GM21423 (cell line): ENCODE data around the gene FOXP1.
"Not testable (repeated sequence)": the region's sequence is repeated elsewhere in the genome, so short reads cannot be mapped to it uniquely, and the experiment has no call there.

Source experiments
- ATAC-seq: cut with Tn5 transposase; IDR thresholded peaks from one replicate; pipeline ENCODE4 v1.9.1; 2021; ENCODE audit warnings: mild to moderate bottlenecking, moderate library complexity; ENCODE audit not compliant: unreplicated experiment

FOXP1 gene

DNA sequence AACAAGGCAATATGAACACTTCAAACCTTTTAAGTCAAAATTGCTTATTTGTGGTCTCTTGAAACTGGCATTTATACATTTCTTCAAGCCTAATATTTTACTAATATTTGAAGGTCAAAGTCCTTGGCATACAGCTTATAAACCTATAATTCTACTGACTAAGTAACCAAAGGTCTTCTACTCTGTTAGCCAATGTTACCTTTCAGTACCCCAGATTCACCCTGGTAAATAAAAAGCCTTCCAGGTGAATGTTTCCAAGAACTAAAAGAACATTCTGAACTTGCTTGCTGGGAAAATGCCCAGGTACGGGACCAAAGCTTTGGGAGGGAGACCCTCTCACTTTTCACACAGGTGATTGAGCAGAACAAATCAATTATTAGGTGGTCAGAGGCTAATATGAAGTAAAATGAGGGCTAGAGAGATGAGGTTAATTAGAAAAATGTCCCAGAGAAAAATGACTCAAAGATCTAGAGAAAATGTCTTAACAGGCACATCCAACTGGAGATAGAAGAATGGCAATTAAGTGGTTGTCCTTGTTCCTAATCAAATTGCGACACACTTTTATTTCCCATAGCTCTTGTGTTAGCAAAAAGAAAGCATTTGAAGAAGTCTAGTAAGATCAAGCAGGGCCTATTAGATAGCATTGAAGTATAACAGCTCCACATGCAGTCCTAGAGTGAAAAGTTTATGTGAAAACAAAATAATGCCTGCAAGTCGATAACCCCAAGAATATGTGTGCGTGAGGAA, 232.0 kb downstream of the FOXP1 start:
- no peak for ATAC-seq

- no peak for ATAC-seq
Observed at GRCh38 chr3:71350998-71351397, 232.5 kb downstream of the FOXP1 start.

DNA sequence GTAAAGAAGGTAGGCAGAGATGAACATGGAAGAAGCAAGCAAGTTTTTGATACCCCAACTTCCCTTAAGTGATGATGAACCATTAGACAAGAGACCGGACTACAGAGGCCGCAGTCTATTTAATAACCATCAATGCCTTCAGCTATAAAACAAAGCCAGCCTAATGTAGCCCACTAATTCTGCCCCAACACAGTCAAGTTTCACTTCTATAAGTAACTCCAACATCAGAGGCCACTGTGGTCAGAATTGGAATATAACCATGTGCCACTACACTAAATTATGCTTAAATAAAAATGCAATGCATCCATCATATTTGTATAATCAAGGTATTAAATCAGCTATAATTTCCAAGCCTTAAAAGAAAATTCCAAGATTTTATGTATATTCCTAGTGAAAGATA, 234.7 kb downstream of the FOXP1 start:
- ATAC-seq, result no peak

DNA sequence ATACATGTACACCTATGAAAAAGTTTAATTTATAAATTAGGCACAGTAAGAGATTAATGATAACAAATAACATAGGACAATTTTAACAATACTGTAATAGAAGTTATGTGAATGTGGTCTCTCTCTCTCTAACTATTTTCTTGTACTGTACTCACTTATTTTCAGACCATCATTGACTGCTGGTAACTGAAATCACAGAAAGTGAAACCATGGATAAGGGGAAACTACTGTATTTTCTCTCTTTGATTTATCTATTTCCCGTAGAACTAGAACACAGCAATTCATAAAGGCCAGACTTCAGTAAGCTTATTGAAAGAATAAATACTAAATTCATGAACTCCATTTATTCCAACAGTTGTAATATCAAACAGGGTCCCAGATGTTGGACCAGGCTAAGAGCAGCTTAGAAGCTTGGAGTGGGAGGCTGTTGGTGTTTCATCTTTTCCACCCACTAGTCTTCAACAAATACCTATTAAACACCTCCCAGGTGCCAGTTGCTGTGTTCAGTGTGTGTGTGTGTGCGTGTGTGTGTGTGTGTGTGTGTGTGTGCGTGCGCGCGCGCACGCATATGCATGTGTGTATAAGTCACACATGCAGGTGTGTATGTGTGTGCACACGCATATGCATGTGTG, 235.4 kb downstream of the FOXP1 start:
- no peak for ATAC-seq

GRCh38 chr3:71346061-71346460, 237.5 kb downstream of the FOXP1 start:
- no peak for ATAC-seq

DNA sequence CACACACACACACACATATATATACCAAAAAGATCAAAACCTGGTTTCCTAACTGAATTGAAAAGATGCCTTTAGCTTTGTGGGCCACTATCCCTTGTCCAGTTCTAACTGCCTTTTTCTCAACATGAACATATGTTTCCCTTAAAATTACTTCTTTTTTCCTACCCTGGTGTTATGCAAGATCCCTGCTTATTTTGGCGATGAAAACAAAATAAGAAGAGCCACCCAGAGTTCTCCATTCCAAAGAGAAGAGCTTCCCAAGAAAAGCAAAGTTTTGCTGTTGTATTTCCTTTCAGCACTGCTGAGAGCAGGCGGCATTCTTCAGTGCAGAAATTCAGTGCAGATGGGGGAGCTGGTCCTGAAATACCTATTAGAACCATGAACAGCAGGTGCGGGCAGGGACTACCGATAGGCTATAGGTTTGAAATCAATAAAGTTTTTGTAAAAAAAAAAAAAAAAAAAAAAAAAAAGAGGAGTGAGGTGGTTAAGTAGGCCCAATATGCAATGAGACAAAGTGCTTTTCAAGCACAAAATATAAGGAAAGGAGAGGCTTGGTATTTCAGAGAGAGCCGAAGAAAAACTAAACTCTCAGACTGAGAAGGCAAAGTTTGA, 238.0 kb downstream of the FOXP1 start:
- no peak for ATAC-seq

DNA sequence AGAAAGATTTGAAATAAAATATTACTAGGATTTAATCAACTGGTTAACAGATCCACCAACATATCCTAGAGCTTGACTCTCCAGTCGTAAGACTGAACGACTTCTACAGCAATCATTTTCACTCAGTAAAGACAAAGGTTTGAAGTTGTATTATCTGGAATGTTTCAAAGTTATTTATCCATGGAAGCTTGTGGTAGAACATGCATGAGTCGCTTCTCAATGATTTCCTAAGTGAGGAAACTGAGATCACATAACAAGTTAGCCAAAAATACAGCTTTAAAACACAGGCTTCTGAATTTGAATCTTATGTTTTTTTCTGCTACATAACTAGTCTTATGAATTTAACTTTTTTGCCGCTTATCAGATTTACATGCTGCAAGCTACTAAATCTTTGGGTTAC, 241.8 kb downstream of the FOXP1 start:
- no peak for ATAC-seq

DNA sequence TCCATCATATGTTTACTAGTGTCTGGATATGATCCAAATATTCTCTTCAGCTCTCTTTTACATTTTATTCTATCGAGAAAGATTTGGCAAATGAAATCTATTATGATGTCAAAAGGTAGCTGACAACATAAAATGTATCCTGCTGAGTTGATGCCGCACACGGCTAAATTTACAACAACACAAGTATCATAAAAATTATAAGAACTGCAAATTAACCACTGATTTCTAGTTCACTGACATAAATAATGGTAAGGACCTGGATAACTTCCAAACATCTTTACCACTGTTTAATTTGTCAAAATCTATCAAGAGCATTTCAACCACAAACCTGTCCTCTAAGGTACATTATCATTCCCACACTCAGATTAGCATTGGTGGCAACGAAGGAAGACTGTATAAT, 244.5 kb downstream of the FOXP1 start:
- ATAC-seq, result no peak

DNA sequence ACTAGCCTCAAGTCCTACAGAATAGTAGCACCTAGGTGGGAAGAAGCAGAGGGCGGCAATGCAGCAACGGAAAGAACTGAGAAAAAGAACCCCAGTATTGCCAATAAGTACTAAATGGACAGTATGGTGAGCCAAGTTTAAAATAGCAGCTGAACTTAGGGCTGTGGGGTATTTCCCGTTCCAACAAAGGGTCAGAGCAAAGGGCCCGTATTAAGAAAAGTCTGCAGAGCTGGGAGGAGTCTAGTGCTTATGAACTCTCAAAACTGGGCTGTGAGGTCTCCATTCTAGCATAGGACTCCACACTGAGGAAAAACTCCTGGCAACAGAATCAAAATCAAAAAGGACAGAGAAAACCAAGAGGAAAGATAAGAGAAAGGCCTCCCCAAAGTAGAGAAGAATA, 250.7 kb downstream of the FOXP1 start:
- no peak for ATAC-seq

- no peak for ATAC-seq
Observed at GRCh38 chr3:71330909-71331308, 252.6 kb downstream of the FOXP1 start.

DNA sequence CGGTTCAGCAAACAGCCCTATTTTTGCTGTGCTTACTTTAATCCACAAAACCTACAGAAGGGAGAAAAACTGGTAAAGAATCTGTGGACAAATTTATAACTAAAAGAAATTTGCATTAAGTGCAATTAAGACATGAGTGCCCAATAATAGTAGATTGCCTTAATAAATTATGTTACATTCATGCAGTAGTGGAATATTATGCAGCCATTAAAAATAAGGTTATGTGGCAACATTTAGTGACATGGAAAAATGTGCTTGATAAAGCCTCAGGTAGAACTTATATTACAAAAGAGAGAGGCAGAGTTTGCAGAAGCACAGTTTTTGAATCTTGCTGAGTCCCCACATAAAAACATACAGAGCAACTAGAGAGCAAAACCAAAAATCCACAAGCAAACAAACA, 253.0 kb downstream of the FOXP1 start:
- no peak for ATAC-seq

DNA sequence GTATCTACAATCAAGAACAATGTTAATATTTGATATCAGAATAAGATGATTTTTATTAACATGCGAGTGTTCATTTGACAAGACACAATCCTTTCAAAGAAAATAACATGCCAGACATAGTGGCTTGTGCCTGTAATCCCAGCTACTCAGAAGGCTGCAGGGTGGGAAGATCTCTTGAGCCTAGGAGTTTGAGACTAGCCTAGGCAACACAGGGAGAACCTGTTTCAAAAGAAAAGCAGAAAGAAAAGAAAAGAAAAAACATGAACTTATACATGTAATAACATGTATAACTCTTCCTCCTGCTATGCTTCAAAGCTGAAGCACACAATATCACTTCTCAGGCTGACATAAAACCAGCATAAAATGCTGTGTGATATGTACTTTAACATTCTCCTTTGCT, 253.7 kb downstream of the FOXP1 start:
- no peak for ATAC-seq

DNA sequence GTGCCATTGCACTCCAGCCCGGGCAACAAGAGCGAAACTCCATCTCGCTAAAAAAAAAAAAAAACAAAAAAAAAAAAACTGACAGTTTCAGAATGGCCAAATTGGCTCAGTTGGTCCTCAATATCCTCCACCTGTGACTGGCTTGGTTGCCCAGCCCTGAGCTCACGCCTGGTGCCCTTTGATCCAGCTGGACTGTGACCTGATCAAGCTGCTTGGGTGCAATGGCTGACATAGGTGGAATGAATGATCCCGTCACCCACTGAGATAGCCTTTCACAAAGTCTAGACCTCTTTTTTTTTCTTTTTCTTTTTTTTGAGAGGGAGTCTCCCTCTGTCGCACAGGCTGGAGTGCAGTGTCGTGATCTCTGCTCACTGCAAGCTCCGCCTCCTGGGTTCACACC, 254.6 kb downstream of the FOXP1 start:
- ATAC-seq, result no peak

- ATAC-seq, result no peak
Observed at GRCh38 chr3:71327936-71328335, 255.6 kb downstream of the FOXP1 start.

DNA sequence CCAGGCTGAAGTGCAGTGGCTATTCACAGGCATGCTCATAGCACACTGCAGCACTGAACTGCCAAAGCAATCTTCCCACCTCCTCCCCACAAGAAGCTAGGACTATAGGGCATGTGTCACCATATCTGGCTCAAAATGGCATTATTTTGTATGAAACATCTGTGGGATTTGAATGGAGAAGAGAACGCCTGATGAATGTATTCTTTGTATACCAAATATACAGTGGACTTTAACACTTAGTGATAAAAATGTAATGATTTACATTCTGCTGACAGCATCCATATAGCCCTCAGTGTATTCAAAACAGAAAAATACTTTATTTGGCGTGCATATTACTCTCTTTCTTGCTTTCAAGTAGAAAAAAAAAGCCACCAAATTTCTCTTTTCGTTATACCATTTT, 257.8 kb downstream of the FOXP1 start:
- no peak for ATAC-seq

GRCh38 chr3:71324224-71324623, 259.3 kb downstream of the FOXP1 start:
- not testable (repeated sequence) for ATAC-seq

GRCh38 chr3:71323558-71323957, 260.0 kb downstream of the FOXP1 start:
- no peak for ATAC-seq

GRCh38 chr3:71322154-71322553, 261.4 kb downstream of the FOXP1 start:
- no peak for ATAC-seq

DNA sequence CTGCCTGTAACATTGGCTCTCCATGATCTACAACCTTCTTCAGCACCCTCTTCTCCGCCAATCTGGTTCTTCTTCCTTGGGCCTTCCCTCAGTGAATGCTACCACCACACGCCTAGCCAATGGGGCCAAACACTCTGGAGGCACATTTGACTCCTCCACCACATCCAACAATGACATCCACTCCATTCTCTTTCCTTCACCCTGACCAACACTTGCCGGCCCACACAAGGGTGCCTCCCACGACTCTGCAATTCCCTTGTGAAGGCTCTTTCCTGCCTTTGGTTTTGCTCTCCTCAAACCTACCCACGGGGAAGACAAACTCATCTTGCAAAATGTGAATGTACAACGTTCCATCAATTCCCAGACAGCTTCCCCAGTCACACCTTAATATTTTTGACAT, 263.8 kb downstream of the FOXP1 start:
- ATAC-seq, result no peak

GRCh38 chr3:71318458-71318827, 265.1 kb downstream of the FOXP1 start:
- no peak for ATAC-seq

DNA sequence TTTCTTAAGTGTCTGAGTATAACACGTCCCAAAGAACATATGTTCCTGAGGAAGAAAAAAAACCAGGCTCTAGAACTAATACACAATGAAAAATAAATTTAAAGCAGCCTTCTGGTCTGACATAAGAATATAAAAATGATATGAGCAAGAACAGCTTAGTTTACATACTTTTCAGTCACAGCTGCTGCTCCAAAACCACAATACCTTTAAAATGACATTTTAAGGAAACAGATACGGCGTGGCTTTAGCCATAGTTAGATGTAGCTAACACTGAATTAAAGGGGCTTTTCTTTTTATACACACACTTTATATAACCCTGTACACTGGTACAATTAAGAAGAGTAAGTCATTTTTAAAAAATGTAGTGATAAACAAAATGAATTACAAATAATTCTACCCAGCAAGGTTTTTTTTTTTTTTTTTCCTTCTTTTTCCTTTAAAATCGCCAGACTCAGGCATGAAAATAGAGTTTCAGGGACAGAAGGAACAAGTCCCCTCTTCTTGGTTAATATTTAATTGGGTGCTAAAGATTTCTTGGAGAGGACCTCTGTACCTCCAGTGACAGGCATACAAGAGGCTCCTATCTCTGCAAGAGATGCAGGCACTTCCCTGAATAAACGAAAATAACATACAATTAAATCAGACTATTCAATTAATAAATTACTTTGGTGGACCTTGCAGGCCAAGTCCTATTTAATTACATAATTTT, 265.6 kb downstream of the FOXP1 start:
- no peak for ATAC-seq

GRCh38 chr3:71317140-71317539, 266.4 kb downstream of the FOXP1 start:
- no peak for ATAC-seq
